B cell (primary cell): Measurements from ENCODE around the gene PPP1R10. TPM values are rescaled to one million over a fixed set of nuclear protein-coding genes. Genes with fewer than 3 reads are reported as not detected.
A peak's percentile ranks its signal among the peaks of the same experiment; 100 is the strongest.

Source experiments
- ATAC-seq: fragments of 200-7000 bp; cut with Tn5 transposase; one replicate; pipeline ENCODE4 v1.10.0; 2021; ENCODE audit warnings: low read depth, mild to moderate bottlenecking, moderate number of reproducible peaks, moderate library complexity
- CTCF ChIA-PET: fragments of 350-600 bp; sonication (Branson Sonifier 250); formaldehyde crosslinking; loops from one replicate; lab custom pipeline; 2021; ENCODE audit warnings: antibody characterized with exemption, inconsistent platforms; lab: Charles Lee
- POLR2A ChIA-PET: fragments of 350-600 bp; sonication (Branson Sonifier 250); formaldehyde crosslinking; loops from one replicate; lab custom pipeline; 2021; ENCODE audit warnings: antibody characterized with exemption; lab: Charles Lee
- DNase-seq: peaks from one replicate; pipeline ENCODE4 v3.0.0; 2013
- H2AFZ ChIP-seq: 2 replicates; pipeline ENCODE4 v1.6.1; 2012; ENCODE audit warnings: mild to moderate bottlenecking, low read depth, low read length; ENCODE audit not compliant: insufficient read depth, poor library complexity, severe bottlenecking
- H3K27ac ChIP-seq, 2 donors: 1 replicate in 1 of 2; 2 replicates in 1 of 2; pipeline ENCODE4 v1.5.1; 2012 to 2013; ENCODE audit warnings: low read length in 2 of 2, mild to moderate bottlenecking in 2 of 2, moderate library complexity in 1 of 2
- H3K27me3 ChIP-seq, 4 experiments: fragments of 200-600 bp in 1 of 4; sonication (generic) in 1 of 4; replicated peaks in 1 of 4; 1 replicate in 2 of 4; 2 replicates in 2 of 4; pipeline versions ENCODE4 v1.6.1 to v1.7.0; 2013 to 2016; ENCODE audit warnings: low read length in 3 of 4, mild to moderate bottlenecking in 2 of 4, mixed read lengths in 1 of 4, moderate library complexity in 1 of 4; ENCODE audit not compliant: insufficient read depth in 4 of 4, control insufficient read depth in 3 of 4; ENCODE audit errors: control extremely low read depth in 1 of 4
- H3K36me3 ChIP-seq, 2 experiments: replicated peaks in 1 of 2; 1 replicate in 1 of 2; 2 replicates in 1 of 2; pipeline versions ENCODE4 v1.6.1 to v1.7.1; 2013; ENCODE audit warnings: low read length in 1 of 2; ENCODE audit not compliant: insufficient read depth in 2 of 2, control insufficient read depth in 1 of 2; ENCODE audit errors: control extremely low read depth in 1 of 2, extremely low read depth in 1 of 2
- H3K4me1 ChIP-seq, 2 donors: fragments of 200-600 bp in 1 of 2; sonication (generic) in 1 of 2; 1 replicate in 1 of 2; 2 replicates in 1 of 2; pipeline versions ENCODE4 v1.5.1 to v1.6.1; 2013 to 2017; ENCODE audit warnings: low read length in 2 of 2; ENCODE audit not compliant: control insufficient read depth in 2 of 2, insufficient read depth in 2 of 2
- H3K4me2 ChIP-seq: replicated peaks from 2 replicates; pipeline ENCODE3; 2012; ENCODE audit warnings: mild to moderate bottlenecking, low read depth, low read length; ENCODE audit not compliant: poor library complexity, severe bottlenecking
- H3K4me3 ChIP-seq, 5 experiments: fragments of 200-600 bp in 1 of 5; sonication (generic) in 1 of 5; 1 replicate in 3 of 5; 2 replicates in 2 of 5; pipeline versions ENCODE4 v1.5.1 to v1.7.0; 2011 to 2016; ENCODE audit warnings: low read length in 4 of 5, mild to moderate bottlenecking in 4 of 5, low read depth in 2 of 5, control low read depth in 1 of 5, moderate library complexity in 1 of 5; ENCODE audit not compliant: insufficient read depth in 1 of 5; ENCODE audit errors: control extremely low read depth in 1 of 5, extremely low read depth in 1 of 5
- H3K79me2 ChIP-seq: fragments of 200-600 bp; sonication (generic); one replicate; pipeline ENCODE4 v1.6.0; 2016; ENCODE audit warnings: low read length; ENCODE audit not compliant: control insufficient read depth, insufficient read depth
- H3K9ac ChIP-seq: fragments of 200-600 bp; sonication (generic); 2 replicates; pipeline ENCODE4 v1.6.1; 2017; ENCODE audit warnings: mild to moderate bottlenecking, low read length, moderate library complexity
- H3K9me3 ChIP-seq, 3 donors: one replicate each; pipeline versions ENCODE4 v1.6.1 to v1.7.1; 2013; ENCODE audit warnings: low read length in 2 of 3; ENCODE audit not compliant: control insufficient read depth in 2 of 3, insufficient read depth in 1 of 3; ENCODE audit errors: control extremely low read depth in 1 of 3
- H4K20me1 ChIP-seq: 2 replicates; pipeline ENCODE4 v1.6.0; 2012; ENCODE audit warnings: mild to moderate bottlenecking, low read length; ENCODE audit not compliant: insufficient read depth, control insufficient read depth, poor library complexity, severe bottlenecking
- H3K27ac Mint-ChIP-seq: one replicate; pipeline ENCODE4 v1.8.0; 2021; ENCODE audit warnings: mixed read lengths
- H3K27me3 Mint-ChIP-seq: one replicate; pipeline ENCODE4 v1.8.0; 2021; ENCODE audit warnings: mixed read lengths
- H3K4me1 Mint-ChIP-seq: one replicate; pipeline ENCODE4 v1.8.0; 2021; ENCODE audit warnings: mixed read lengths
- H3K4me3 Mint-ChIP-seq: one replicate; pipeline ENCODE4 v1.8.0; 2021; ENCODE audit warnings: mixed read lengths
- H3K9me3 Mint-ChIP-seq: one replicate; pipeline ENCODE4 v1.8.0; 2022; ENCODE audit warnings: mixed read lengths; ENCODE audit not compliant: insufficient read depth
- EZH2 ChIP-seq: IDR thresholded peaks from 2 replicates; pipeline ENCODE4 v1.6.1; 2012; ENCODE audit warnings: borderline replicate concordance, low read depth, mild to moderate bottlenecking, moderate library complexity, low read length; ENCODE audit not compliant: insufficient read depth, poor library complexity, severe bottlenecking
- WGBS: methylation state at CpG from one replicate; pipeline ENCODE4 v1.1.5; 2013; ENCODE audit warnings: missing lambda C conversion rate; ENCODE audit not compliant: insufficient coverage; 5-methylcytosine and 5-hydroxymethylcytosine counted together
- intact Hi-C: fragments of 100-400 bp; cut with micrococcal nuclease; formaldehyde crosslinking; loops from one replicate; pipeline ENCODE4 v1.10.0; 2022
- polyA plus RNA-seq: library from polyadenylated mRNA; depleted of rRNA; stranded (reverse); fragments of >200 nt; gene quantifications from 2 replicates; pipeline ENCODE4 v1.2.3, GENCODE V29; 2012
- total RNA-seq, 2 donors: library from RNA; stranded (reverse); fragments of 120-200 nt in 1 of 2; gene quantifications; 1 replicate in 1 of 2; 2 replicates in 1 of 2; pipeline versions ENCODE4 v1.2.3 to v1.2.4, GENCODE V29; 2013 to 2022
- TF ChIP-seq, protein P1 (sequence below): fragments of 200-600 bp; IDR thresholded peaks from one replicate; pipeline ENCODE4 v1.8.0; 2022; ENCODE audit warnings: antibody characterized with exemption, mild to moderate bottlenecking

The PPP1R10 gene
- total and polyA plus RNA-seq, 2 donors (not counting 1 experiment from before 2014, with no cell fraction given): 40.7 to 177 TPM

DNA sequence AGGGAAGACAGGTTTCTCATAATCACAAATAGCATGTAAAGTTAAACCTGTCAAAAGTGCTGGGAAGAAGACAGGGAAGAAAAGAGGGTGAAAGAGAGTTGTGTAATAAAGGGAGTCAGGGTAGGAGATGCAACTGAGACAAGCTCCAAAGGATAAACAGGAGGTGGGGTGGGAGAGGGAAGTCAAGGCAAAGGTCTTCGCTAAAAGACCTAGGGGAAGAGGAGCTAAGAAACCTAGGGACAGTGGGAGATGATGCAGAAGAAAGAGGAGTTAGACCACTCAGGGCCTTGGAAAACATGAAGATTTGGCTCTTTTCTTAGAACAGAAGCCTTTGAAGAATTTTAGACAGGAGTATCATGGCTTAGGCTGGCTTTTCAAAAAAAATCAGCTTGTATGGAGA is 52.9 kb downstream of the PPP1R10 start:
- no peak overlapping the region for H2AFZ ChIP-seq
- peak overlapping the region in 1 of 2 donors; percentile 25 for H3K27ac ChIP-seq
- H3K4me1 Mint-ChIP-seq: peaks cover 6% of the 10 kb centered on the region
- H3K27me3 Mint-ChIP-seq: no peaks in the 10 kb centered on the region
- no peaks in the 10 kb centered on the region for H3K27me3 ChIP-seq
- no peaks in the 10 kb centered on the region for H3K9me3 Mint-ChIP-seq
- no peak overlapping the region for H3K9ac ChIP-seq
- 100% methylated on average over 1 of the region's 1 CpG for WGBS
- H4K20me1 ChIP-seq: no peaks in the 10 kb centered on the region
- no peak overlapping the region for H3K4me3 Mint-ChIP-seq
- H3K4me1 ChIP-seq: no peaks in the 10 kb centered on the region
- no peak overlapping the region for H3K4me2 ChIP-seq
- ChIA-PET CTCF (interaction anchor here (1.0 to 3.6 kb wide), 5 partner anchors 13 to 79 kb away, joined by 4 to 15 read pairs (median 5); no protein-coding TSS in a partner anchor), POLR2A (no interaction called here)
- intact Hi-C loops: no loop called here
- peaks cover 29% of the 10 kb centered on the region for H3K79me2 ChIP-seq
- H3K36me3 ChIP-seq: peaks cover 0 to 14% of the 10 kb centered on the region in 2 experiments
- no peaks in the 10 kb centered on the region for H3K9me3 ChIP-seq
- TF ChIP-seq EZH2: no peak
- TF ChIP-seq, protein P1, sequence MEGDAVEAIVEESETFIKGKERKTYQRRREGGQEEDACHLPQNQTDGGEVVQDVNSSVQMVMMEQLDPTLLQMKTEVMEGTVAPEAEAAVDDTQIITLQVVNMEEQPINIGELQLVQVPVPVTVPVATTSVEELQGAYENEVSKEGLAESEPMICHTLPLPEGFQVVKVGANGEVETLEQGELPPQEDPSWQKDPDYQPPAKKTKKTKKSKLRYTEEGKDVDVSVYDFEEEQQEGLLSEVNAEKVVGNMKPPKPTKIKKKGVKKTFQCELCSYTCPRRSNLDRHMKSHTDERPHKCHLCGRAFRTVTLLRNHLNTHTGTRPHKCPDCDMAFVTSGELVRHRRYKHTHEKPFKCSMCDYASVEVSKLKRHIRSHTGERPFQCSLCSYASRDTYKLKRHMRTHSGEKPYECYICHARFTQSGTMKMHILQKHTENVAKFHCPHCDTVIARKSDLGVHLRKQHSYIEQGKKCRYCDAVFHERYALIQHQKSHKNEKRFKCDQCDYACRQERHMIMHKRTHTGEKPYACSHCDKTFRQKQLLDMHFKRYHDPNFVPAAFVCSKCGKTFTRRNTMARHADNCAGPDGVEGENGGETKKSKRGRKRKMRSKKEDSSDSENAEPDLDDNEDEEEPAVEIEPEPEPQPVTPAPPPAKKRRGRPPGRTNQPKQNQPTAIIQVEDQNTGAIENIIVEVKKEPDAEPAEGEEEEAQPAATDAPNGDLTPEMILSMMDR: no peak
- ATAC-seq (no peak), DNase-seq (no peak)
- H3K27ac Mint-ChIP-seq: no peak overlapping the region
- H3K4me3 ChIP-seq: no peak overlapping the region

DNA sequence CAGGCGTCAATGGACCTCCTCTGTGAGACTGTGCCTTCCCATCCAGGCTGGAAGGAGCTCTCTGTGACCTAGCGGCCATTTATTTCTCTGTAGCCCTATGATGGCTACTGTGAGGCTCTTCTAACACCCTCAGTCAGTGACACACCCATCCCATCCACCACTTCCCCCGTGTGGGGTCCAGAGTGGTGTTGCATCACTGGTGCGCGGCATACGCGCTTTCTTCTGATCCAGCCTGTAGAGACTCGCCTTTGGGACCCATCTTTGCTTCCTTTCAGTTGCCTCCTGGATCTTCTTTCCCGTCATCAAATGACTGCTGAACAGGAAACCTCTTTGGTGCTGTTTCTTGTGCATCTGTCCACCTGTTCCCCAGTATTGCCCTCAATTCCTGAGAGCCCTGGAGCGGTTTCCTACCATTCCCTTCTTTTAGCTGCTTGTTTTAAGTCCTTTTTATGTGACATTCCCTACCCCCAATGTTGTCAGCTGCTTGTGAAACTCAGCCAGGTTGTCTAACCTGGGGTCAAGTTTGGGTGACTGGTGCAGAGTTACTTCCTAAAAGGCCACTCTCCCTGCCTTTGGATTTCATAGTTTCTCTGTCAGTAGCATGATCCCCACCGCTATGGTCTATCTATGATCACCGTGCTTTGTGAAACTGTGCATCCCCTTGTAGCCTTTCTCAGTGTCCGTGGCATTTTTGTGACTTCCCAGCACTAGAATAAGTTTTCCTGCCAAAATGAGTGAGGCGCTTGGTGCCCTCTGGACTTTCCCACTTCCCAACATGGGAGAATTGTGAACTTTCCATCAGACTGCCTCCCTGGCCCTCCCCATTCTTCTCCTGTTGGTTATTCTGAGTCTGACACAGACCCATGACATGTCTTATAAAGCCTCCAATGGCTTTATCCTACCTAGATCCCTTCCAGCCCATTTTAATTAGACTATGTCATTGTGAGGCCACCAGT is 54.3 kb downstream of the PPP1R10 start:
- H3K9me3 ChIP-seq: no peaks in the 10 kb centered on the region
- H3K4me3 ChIP-seq: no peak overlapping the region
- no peaks in the 10 kb centered on the region for H3K27me3 Mint-ChIP-seq
- POLR2A ChIA-PET: interaction anchor here (0.6 kb wide), 1 partner anchor 55 kb away, joined by 3 read pairs; the partner anchor contains the start of gene MRPS18B
- DNase-seq: no peak
- ATAC-seq: no peak
- H3K9ac ChIP-seq: no peak overlapping the region
- no peaks in the 10 kb centered on the region for H3K9me3 Mint-ChIP-seq
- H3K27me3 ChIP-seq: no peaks in the 10 kb centered on the region
- H3K4me3 Mint-ChIP-seq: no peak overlapping the region
- peaks cover 5% of the 10 kb centered on the region for H4K20me1 ChIP-seq
- H3K4me1 ChIP-seq: peaks cover 9 to 10% of the 10 kb centered on the region in 2 donors
- H3K79me2 ChIP-seq: peaks cover 37% of the 10 kb centered on the region
- CTCF ChIA-PET: interaction anchor here (0.9 to 3.6 kb wide), 5 partner anchors 12 to 78 kb away, joined by 3 to 15 read pairs (median 4); no protein-coding TSS in a partner anchor
- H3K27ac Mint-ChIP-seq: no peak overlapping the region
- intact Hi-C loops: no loop called here
- peaks cover 15% of the 10 kb centered on the region for H3K4me1 Mint-ChIP-seq
- 96% methylated on average over 13 of the region's 14 CpGs for WGBS
- H3K27ac ChIP-seq: no peak overlapping the region
- no peak overlapping the region for H3K4me2 ChIP-seq
- no peak overlapping the region for H2AFZ ChIP-seq
- peaks cover 0 to 14% of the 10 kb centered on the region in 2 experiments for H3K36me3 ChIP-seq
- no peak for TF ChIP-seq EZH2
- TF ChIP-seq, protein P1: no peak
